ENCODE results near the gene BEX3.

GRCh38 chrX:103372886-103373285, 3.5 kb upstream of the BEX3 start:
- TF ChIP-seq CTCF (IDR thresholded peaks at IDR 0.05) (no peak), POLR2AphosphoS5 (IDR thresholded peaks at IDR 0.05) (no peak), POLR2A (IDR thresholded peaks at IDR 0.05) (no peak)

All from breast epithelium (tissue), 3 donors.